Measurements from ENCODE around the gene SAMD4A.

- no peak for TF ChIP-seq CTCF (IDR thresholded peaks at IDR 0.05)
- no peak for TF ChIP-seq POLR2A (IDR thresholded peaks at IDR 0.05)
Observed at GRCh38 chr14:54606631-54607133, 39.8 kb downstream of the SAMD4A start.
